GM13977 (cell line): ENCODE data around the gene SNCA.

Source experiments
- DNase-seq: peaks from one replicate; pipeline ENCODE4 v3.0.0; 2012; ENCODE audit warnings: low spot score
- CTCF ChIP-seq: IDR thresholded peaks from 2 replicates; pipeline ENCODE4 v1.5.1; 2012; ENCODE audit warnings: mild to moderate bottlenecking, control low read depth; ENCODE audit not compliant: insufficient read depth; ENCODE audit errors: extremely low read depth, missing control alignments
- in situ Hi-C: fragments of 300-500 bp; cut with MboI; formaldehyde crosslinking; loops from one replicate; pipeline ENCODE4 v1.12.0; 2022; ENCODE audit warnings: low sequenced_read_pairs, low pct_unique_long_range_greater_than_20kb, mixed read lengths, inconsistent platforms; ENCODE audit not compliant: unreplicated experiment

Gene SNCA

GRCh38 chr4:89797117-89797516, 39.8 kb downstream of the SNCA start:
- in situ Hi-C loops = no loop called here
- no peak for DNase-seq
- no peak for TF ChIP-seq CTCF

GRCh38 chr4:89788206-89789072, 48.5 kb downstream of the SNCA start:
- in situ Hi-C loops = no loop called here
- DNase-seq = no peak
- TF ChIP-seq CTCF = no peak

GRCh38 chr4:89784686-89785231, 52.2 kb downstream of the SNCA start:
- no peak for TF ChIP-seq CTCF
- no peak for DNase-seq
- in situ Hi-C loops = no loop called here

GRCh38 chr4:89781321-89781720, 55.6 kb downstream of the SNCA start:
- in situ Hi-C loops = no loop called here
- no peak for TF ChIP-seq CTCF
- no peak for DNase-seq

GRCh38 chr4:89773805-89774204, 63.2 kb downstream of the SNCA start:
- in situ Hi-C loops = no loop called here
- TF ChIP-seq CTCF = no peak
- no peak for DNase-seq

GRCh38 chr4:89769856-89770255, 67.1 kb downstream of the SNCA start:
- no peak for TF ChIP-seq CTCF
- DNase-seq = no peak
- in situ Hi-C loops = no loop called here

GRCh38 chr4:89767924-89768323, 69.0 kb downstream of the SNCA start:
- in situ Hi-C loops = no loop called here

More at GRCh38 chr4:89767924-89768323, 69.0 kb downstream of the SNCA start:
- TF ChIP-seq CTCF = no peak
- DNase-seq = no peak
